Measurements from ENCODE around the gene C1QTNF12.

The C1QTNF12 gene

GRCh38 chr1:1293263-1294249 lies 47.0 kb upstream of the C1QTNF12 start:
- no peaks in the 10 kb centered on the region for H3K79me2 ChIP-seq (ENCODE audit: insufficient read depth, low read length)
- H3K4me3 ChIP-seq (ENCODE audit: low read depth, low read length, poor library complexity, severe bottlenecking), result no peak overlapping the region
- no peaks in the 10 kb centered on the region for H3K4me1 ChIP-seq (ENCODE audit: insufficient read depth, low read length, severe bottlenecking)
- no peaks in the 10 kb centered on the region for H3F3A ChIP-seq (ENCODE audit: insufficient read depth, low read length)
- no peaks in the 10 kb centered on the region for H4K20me1 ChIP-seq (ENCODE audit: insufficient read depth, low read length)
- no peak overlapping the region for H3K4me2 ChIP-seq (ENCODE audit: low read length)
- no peak overlapping the region for H2AFZ ChIP-seq (ENCODE audit: low read length)
- no peaks in the 10 kb centered on the region for H3K9me2 ChIP-seq (ENCODE audit: low read depth, low read length)
- H3K27me3 ChIP-seq (ENCODE audit: insufficient read depth, low read length), result no peaks in the 10 kb centered on the region
- no peak for TF ChIP-seq CTCF (IDR thresholded peaks at IDR 0.05; ENCODE audit: low read length)
- TF ChIP-seq EZH2 (IDR thresholded peaks at IDR 0.05; ENCODE audit: borderline replicate concordance, low read length), result no peak
- no peak overlapping the region for H3K9ac ChIP-seq (ENCODE audit: low read length)
- H3K9me3 ChIP-seq (ENCODE audit: low read length), result no peaks in the 10 kb centered on the region
- no peaks in the 10 kb centered on the region for H3K36me3 ChIP-seq (ENCODE audit: insufficient read depth, low read length)
- H3K27ac ChIP-seq (ENCODE audit: low read depth, low read length, poor library complexity, severe bottlenecking), result no peak overlapping the region

- Histone ChIP-seq H3K36me3 (ENCODE audit: insufficient read depth, low read length) (no peaks in the 10 kb centered on the region), H3K27ac (ENCODE audit: low read depth, low read length, poor library complexity, severe bottlenecking) (no peak overlapping the region)
Observed at GRCh38 chr1:1292851-1293250, 46.3 kb upstream of the C1QTNF12 start.

GRCh38 chr1:1292442-1292779 lies 45.9 kb upstream of the C1QTNF12 start:
- no peaks in the 10 kb centered on the region for H3K4me1 ChIP-seq (ENCODE audit: insufficient read depth, low read length, severe bottlenecking)
- H2AFZ ChIP-seq (ENCODE audit: low read length), result no peak overlapping the region
- H3K36me3 ChIP-seq (ENCODE audit: insufficient read depth, low read length), result no peaks in the 10 kb centered on the region
- H3K9me2 ChIP-seq (ENCODE audit: low read depth, low read length), result no peaks in the 10 kb centered on the region
- H3K9me3 ChIP-seq (ENCODE audit: low read length), result no peaks in the 10 kb centered on the region
- H3K9ac ChIP-seq (ENCODE audit: low read length), result no peak overlapping the region
- no peaks in the 10 kb centered on the region for H4K20me1 ChIP-seq (ENCODE audit: insufficient read depth, low read length)
- H3K4me3 ChIP-seq (ENCODE audit: low read depth, low read length, poor library complexity, severe bottlenecking), result no peak overlapping the region
- H3K4me2 ChIP-seq (ENCODE audit: low read length), result no peak overlapping the region
- TF ChIP-seq CTCF (IDR thresholded peaks at IDR 0.05; ENCODE audit: low read length) (no peak), EZH2 (IDR thresholded peaks at IDR 0.05; ENCODE audit: borderline replicate concordance, low read length) (no peak)
- no peaks in the 10 kb centered on the region for H3F3A ChIP-seq (ENCODE audit: insufficient read depth, low read length)
- no peaks in the 10 kb centered on the region for H3K79me2 ChIP-seq (ENCODE audit: insufficient read depth, low read length)
- no peaks in the 10 kb centered on the region for H3K27me3 ChIP-seq (ENCODE audit: insufficient read depth, low read length)
- no peak overlapping the region for H3K27ac ChIP-seq (ENCODE audit: low read depth, low read length, poor library complexity, severe bottlenecking)

More at GRCh38 chr1:1292851-1293250, 46.3 kb upstream of the C1QTNF12 start:
- Histone ChIP-seq H3F3A (ENCODE audit: insufficient read depth, low read length) (no peaks in the 10 kb centered on the region), H4K20me1 (ENCODE audit: insufficient read depth, low read length) (no peaks in the 10 kb centered on the region), H3K9me3 (ENCODE audit: low read length) (no peaks in the 10 kb centered on the region), H3K4me3 (ENCODE audit: low read depth, low read length, poor library complexity, severe bottlenecking) (no peak overlapping the region), H3K4me2 (ENCODE audit: low read length) (no peak overlapping the region), H3K9me2 (ENCODE audit: low read depth, low read length) (no peaks in the 10 kb centered on the region), H3K79me2 (ENCODE audit: insufficient read depth, low read length) (no peaks in the 10 kb centered on the region), H3K4me1 (ENCODE audit: insufficient read depth, low read length, severe bottlenecking) (no peaks in the 10 kb centered on the region), H3K27me3 (ENCODE audit: insufficient read depth, low read length) (no peaks in the 10 kb centered on the region), H2AFZ (ENCODE audit: low read length) (no peak overlapping the region), H3K9ac (ENCODE audit: low read length) (no peak overlapping the region)
- TF ChIP-seq CTCF (IDR thresholded peaks at IDR 0.05; ENCODE audit: low read length) (no peak), EZH2 (IDR thresholded peaks at IDR 0.05; ENCODE audit: borderline replicate concordance, low read length) (no peak)

All from OCI-LY1 (cell line).